Measurements from ENCODE around the gene BORCS8. TPM values are rescaled to one million over a fixed set of nuclear protein-coding genes. Genes with fewer than 3 reads are reported as not detected.

BORCS8 gene
- polyA plus RNA-seq, 2 of the 4 experiments (the other 2 are of a cell fraction): 9.1 to 10.6 TPM

GRCh38 chr19:19201697-19202630 is 10.0 kb upstream of the BORCS8 start:
- FAIRE-seq (no peak), DNase-seq (ENCODE audit: low read depth in 1 of 2, low spot score in 1 of 2) (no peak), ATAC-seq (no peak)
- CTCF ChIA-PET: interaction anchor here (1.0 to 2.5 kb wide), 5 partner anchors 10 to 28 kb away, joined by 3 to 9 read pairs (median 4); partner anchors contain the start of gene NCAN
- TF ChIP-seq BCL3 (IDR thresholded peaks at IDR 0.05) (0 out of 3 replicates have a peak, but pooled peaks have one; percentile 3), HES2 (IDR thresholded peaks at IDR 0.05) (no peak), ZFP36 (IDR thresholded peaks at IDR 0.05; ENCODE audit: borderline replicate concordance, partially characterized antibody) (peak; percentile 52)
- WGBS (ENCODE audit: missing lambda C conversion rate): 88% methylated on average over 13 of the region's 19 CpGs
- Histone ChIP-seq H3K4me3 (peak overlapping the region; percentile 84), H3K4me2 (peak overlapping the region; percentile 97), H3K4me1 (0 out of 3 replicates have a peak, but pooled peaks cover 7% of the 10 kb centered on the region), H3K27ac (peak overlapping the region; percentile 88), H3K9me3 (no peaks in the 10 kb centered on the region)
- POLR2A ChIA-PET: no interaction called here

GRCh38 chr19:19193926-19194325 is 2.0 kb upstream of the BORCS8 start:
- CTCF ChIA-PET: interaction anchor here (0.7 to 1.5 kb wide), 3 partner anchors 8 to 119 kb away, joined by 3 to 4 read pairs (median 3); no protein-coding TSS in a partner anchor

More at GRCh38 chr19:19193926-19194325, 2.0 kb upstream of the BORCS8 start:
- no peak for ATAC-seq
- 71% methylated on average over 5 of the region's 5 CpGs for WGBS (ENCODE audit: missing lambda C conversion rate)
- Histone ChIP-seq H3K9me3 (no peaks in the 10 kb centered on the region), H3K27ac (peak overlapping the region in 1 of 2 experiments; percentile 94; a peak in 2 of 6 replicates), H3K4me3 (no peak overlapping the region), H3K4me1 (peaks cover 18% of the 10 kb centered on the region; the same call in 2 of the 3 replicates), H3K4me2 (peak overlapping the region; percentile 70)
- no peak for FAIRE-seq
- POLR2A ChIA-PET: interaction anchor here (0.7 to 2.8 kb wide), 2 partner anchors 9 to 15 kb away, joined by 3 to 19 read pairs; partner anchors contain the start of gene NR2C2AP
- no peak for TF ChIP-seq TP53 (CRISPR knock-in tag; IDR thresholded peaks at IDR 0.05)
- no peak for TF ChIP-seq MAZ (IDR thresholded peaks at IDR 0.05; ENCODE audit: borderline replicate concordance, low read depth, low read length)
- no peak for TF ChIP-seq MAFK (IDR thresholded peaks at IDR 0.05; ENCODE audit: partially characterized antibody)
- TF ChIP-seq FOSL2 (IDR thresholded peaks at IDR 0.05): no peak
- TF ChIP-seq FOSL2 (CRISPR knock-in tag; IDR thresholded peaks at IDR 0.05): no peak
- TF ChIP-seq KDM1A (IDR thresholded peaks at IDR 0.05; ENCODE audit: low read depth): no peak
- TF ChIP-seq SREBF2 (IDR thresholded peaks at IDR 0.05): no peak
- no peak for TF ChIP-seq CTCF (IDR thresholded peaks at IDR 0.05)
- no peak for TF ChIP-seq HES2 (IDR thresholded peaks at IDR 0.05)
- TF ChIP-seq POLR2A (IDR thresholded peaks at IDR 0.05; ENCODE audit: low read length): no peak
- no peak for TF ChIP-seq HOXA7 (CRISPR knock-in tag; IDR thresholded peaks at IDR 0.05)
- TF ChIP-seq EP300 (IDR thresholded peaks at IDR 0.05): no peak
- no peak for TF ChIP-seq PHF8 (IDR thresholded peaks at IDR 0.05; ENCODE audit: borderline replicate concordance, low read depth)
- no peak for TF ChIP-seq RFX5 (IDR thresholded peaks at IDR 0.05)
- TF ChIP-seq MYC (IDR thresholded peaks at IDR 0.05; ENCODE audit: borderline replicate concordance, low read length): no peak
- no peak for TF ChIP-seq HEYL (CRISPR knock-in tag; IDR thresholded peaks at IDR 0.05)
- no peak for TF ChIP-seq EHF (CRISPR knock-in tag; IDR thresholded peaks at IDR 0.05)
- TF ChIP-seq NFE2L2 (conservative IDR thresholded peaks at IDR 0.05; ENCODE audit: low read length): no peak
- no peak for TF ChIP-seq E2F6 (IDR thresholded peaks at IDR 0.05; ENCODE audit: borderline replicate concordance, low read depth)
- no peak for TF ChIP-seq FOSB (CRISPR knock-in tag; IDR thresholded peaks at IDR 0.05)
- no peak for DNase-seq (ENCODE audit: low read depth in 1 of 2, low spot score in 1 of 2)

Data from A549 (cell line).